GDM1 (cell line): Measurements from ENCODE around the gene INPP1.
"Not testable (repeated sequence)": the region's sequence is repeated elsewhere in the genome, so short reads cannot be mapped to it uniquely, and the experiment has no call there.

Source experiments
- DNase-seq: peaks from one replicate; lab custom pipeline; 2025; lab: John Stamatoyannopoulos, UW

INPP1 gene

GRCh38 chr2:190334479-190335224, 8.7 kb upstream of the INPP1 start:
- DNase-seq, result no peak

GRCh38 chr2:190335225-190335559, 8.2 kb upstream of the INPP1 start:
- no peak for DNase-seq

- not testable (repeated sequence) for DNase-seq
These were observed 7.8 kb upstream of the INPP1 start for GRCh38 chr2:190335584-190335983.

GRCh38 chr2:190336420-190336819, 7.0 kb upstream of the INPP1 start:
- DNase-seq, result no peak

GRCh38 chr2:190338453-190338852, 4.9 kb upstream of the INPP1 start:
- no peak for DNase-seq

- DNase-seq, result no peak
These were observed 4.0 kb upstream of the INPP1 start for GRCh38 chr2:190339394-190339793.

GRCh38 chr2:190340369-190340768, 3.0 kb upstream of the INPP1 start:
- no peak for DNase-seq

- DNase-seq, result no peak
These were observed 778 bp upstream of the INPP1 start for GRCh38 chr2:190342611-190343010.

GRCh38 chr2:190343089-190343535, 277 bp upstream of the INPP1 start:
- DNase-seq, result no peak

- no peak for DNase-seq
These were observed 963 bp downstream of the INPP1 start for GRCh38 chr2:190344276-190344827.

- DNase-seq, result no peak
These were observed 7.0 kb downstream of the INPP1 start for GRCh38 chr2:190350371-190350770.

GRCh38 chr2:190351955-190352354, 8.6 kb downstream of the INPP1 start:
- DNase-seq, result no peak

GRCh38 chr2:190352668-190353536, 9.5 kb downstream of the INPP1 start:
- no peak for DNase-seq

- DNase-seq, result no peak
These were observed 10.1 kb downstream of the INPP1 start for GRCh38 chr2:190353537-190353899.

GRCh38 chr2:190354003-190354690, 10.8 kb downstream of the INPP1 start:
- no peak for DNase-seq

GRCh38 chr2:190355968-190356644, 12.7 kb downstream of the INPP1 start:
- DNase-seq, result peak; percentile 19

- DNase-seq, result no peak
These were observed 14.2 kb downstream of the INPP1 start for GRCh38 chr2:190357600-190357999.

- DNase-seq, result not testable (repeated sequence)
These were observed 15.5 kb downstream of the INPP1 start for GRCh38 chr2:190358655-190359448.

- no peak for DNase-seq
These were observed 17.2 kb downstream of the INPP1 start for GRCh38 chr2:190360561-190360960.

- no peak for DNase-seq
These were observed 17.6 kb downstream of the INPP1 start for GRCh38 chr2:190360965-190361364.

- DNase-seq, result no peak
These were observed 18.2 kb downstream of the INPP1 start for GRCh38 chr2:190361572-190361971.
